Motor neuron (in vitro differentiated cells): ENCODE results near the gene PABPC5. TPM values are rescaled to one million over a fixed set of nuclear protein-coding genes. Genes with fewer than 3 reads are reported as not detected.

Source experiments
- ATAC-seq, 8 experiments: fragments of 200-7000 bp; cut with Tn5 transposase; replicated peaks in 6 of 8; 2 replicates each; pipeline ENCODE4 v1.8.0; 2021; ENCODE audit warnings: mild to moderate bottlenecking in 8 of 8, moderate library complexity in 8 of 8
- H3K27ac ChIP-seq, 2 donors: fragments of 250-450 bp; sonication (Bioruptor Pico); 2 replicates each; pipeline ENCODE4 v1.9.0; 2021; ENCODE audit warnings: antibody characterized with exemption in 2 of 2, mild to moderate bottlenecking in 2 of 2, moderate library complexity in 1 of 2
- H3K4me1 ChIP-seq, 2 donors: fragments of 250-450 bp; sonication (Bioruptor Pico); replicated peaks in 1 of 2; 2 replicates each; pipeline ENCODE4 v1.6.1; 2021; ENCODE audit warnings: antibody characterized with exemption in 2 of 2, mild to moderate bottlenecking in 2 of 2, moderate library complexity in 1 of 2
- H3K4me3 ChIP-seq, 5 donors: fragments of 250-450 bp; sonication (Bioruptor Pico); 2 replicates each; pipeline ENCODE4 v1.9.0; 2021; ENCODE audit warnings: antibody characterized with exemption in 5 of 5, mild to moderate bottlenecking in 5 of 5, moderate library complexity in 4 of 5
- WGBS, 10 experiments: fragments of 450-650 bp; shearing (Covaris generic); methylation state at CpG; one replicate each; pipeline ENCODE4 v1.0.0; 2022; 5-methylcytosine and 5-hydroxymethylcytosine counted together
- in situ Hi-C, 9 experiments: fragments of 400-800 bp; cut with MboI; loops; one replicate each; pipeline ENCODE4 v1.15.0; 2021; ENCODE audit warnings: low sequenced_read_pairs in 9 of 9, low pct_unique_long_range_greater_than_20kb in 2 of 9; ENCODE audit not compliant: unreplicated experiment in 9 of 9
- total RNA-seq, 8 experiments: library from RNA; unstranded; fragments of 300-600 nt; gene quantifications; 2 replicates each; pipeline versions ENCODE4 v1.2.3 to v1.2.4, GENCODE V29; 2022

The PABPC5 gene
- 10 to 100 TPM in 1 of 8 experiments, 1 to 10 TPM in 5, under 1 TPM in 2; 0.36 to 11.7 (median 5.7) TPM for total RNA-seq

DNA sequence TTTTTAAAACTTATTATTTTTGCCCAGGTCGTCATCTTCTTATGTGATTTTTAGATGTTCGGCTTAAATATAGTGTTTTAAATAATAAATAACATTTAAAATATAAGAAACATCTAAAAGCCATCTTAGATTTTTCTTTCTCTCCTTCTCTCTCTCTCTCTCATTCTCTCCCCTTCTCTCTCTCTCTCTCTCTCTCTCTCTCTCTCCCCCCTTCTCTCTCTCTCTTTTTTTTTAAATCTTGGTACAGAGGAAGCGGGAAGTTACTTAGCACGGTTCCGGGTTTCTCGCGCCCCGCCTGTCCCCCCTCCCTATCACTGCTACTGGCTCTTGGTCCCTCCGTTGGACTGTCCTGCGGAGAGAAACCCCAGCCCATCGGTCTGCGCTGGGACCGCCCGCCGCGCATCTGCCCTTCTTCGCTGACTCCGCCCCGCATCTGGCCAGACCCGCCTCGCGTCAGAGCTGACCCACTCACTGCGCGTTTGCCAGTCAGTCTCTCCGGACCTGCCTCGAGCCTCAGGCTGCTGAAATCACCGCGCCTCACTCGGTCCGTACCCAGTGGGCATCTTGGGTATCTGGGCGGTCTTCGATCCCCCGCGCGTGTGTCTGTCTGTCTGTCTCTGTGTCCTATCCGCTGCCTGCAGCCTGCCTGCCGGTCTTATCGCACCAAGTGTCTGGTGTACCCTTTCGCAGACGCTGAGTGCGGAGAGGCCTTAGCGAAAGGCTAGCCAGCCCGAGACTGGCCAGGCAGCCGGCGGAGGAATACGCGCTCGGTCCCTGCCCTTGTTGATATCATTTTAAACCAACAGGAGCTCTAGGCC, at the start of gene PABPC5:
Gene PABPC5 (plus strand): TSS at position 489 of the 818 bp plus-strand sequence. CDS start 739 bp downstream, outside the sequence.
- in situ Hi-C loops = no loop called here
- H3K4me1 ChIP-seq = peaks cover 9 to 12% of the 10 kb centered on the region in 2 donors
- H3K4me3 ChIP-seq = peak within 1 kb of the TSS; percentile 50 to 87 (median 60)
- peak within 1 kb of the TSS; percentile 88 to 91 for H3K27ac ChIP-seq
- ATAC-seq = peak; percentile 80 to 99 (median 98)
- whole genome bisulfite sequencing, 10 experiments = 0 to 50% (median 17%) methylated on average over 1 to 13 of the region's 48 CpGs; no CpG with 5 or more reads in 2 of the 10 experiments

DNA sequence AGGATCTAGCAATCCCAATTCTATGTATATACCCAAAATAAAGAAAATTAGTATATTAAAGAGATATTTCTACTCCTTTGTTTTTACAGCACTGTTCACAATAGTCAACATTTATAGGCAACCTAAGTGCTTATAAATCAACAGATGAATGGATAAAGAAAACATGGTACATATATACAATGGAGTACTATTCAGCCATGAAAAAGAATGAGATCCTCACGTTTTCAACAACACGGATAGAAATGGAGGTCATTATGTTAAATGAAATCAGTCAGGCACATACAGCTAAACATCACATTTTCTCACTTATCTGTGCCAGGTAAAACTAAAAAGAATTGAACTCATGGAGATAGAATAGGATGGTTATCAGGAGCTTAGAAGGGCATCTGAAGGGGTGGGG, 45.6 kb upstream of the PABPC5 start:
- ATAC-seq = no peak

GRCh38 chrX:91414713-91415112, 19.9 kb upstream of the PABPC5 start:
- H3K27ac ChIP-seq = no peak overlapping the region
- no peak overlapping the region for H3K4me3 ChIP-seq
- ATAC-seq = peak in 1 of 8 experiments; percentile 66
- H3K4me1 ChIP-seq = no peaks in the 10 kb centered on the region
- WGBS, 10 experiments = 0 to 75% (median 20%) methylated on average over 1 to 5 of the region's 6 CpGs; no CpG with 5 or more reads in 4 of the 10 experiments
- in situ Hi-C loops = no loop called here

More for the DNA sequence above, 45.6 kb upstream of the PABPC5 start:
- WGBS, 10 experiments = 57 to 100% (median 67%) methylated on average over 1 to 2 of the region's 2 CpGs; no CpG with 5 or more reads in 6 of the 10 experiments
- no peak overlapping the region for H3K27ac ChIP-seq
- in situ Hi-C loops = no loop called here
- H3K4me3 ChIP-seq = no peak overlapping the region
- no peaks in the 10 kb centered on the region for H3K4me1 ChIP-seq

DNA sequence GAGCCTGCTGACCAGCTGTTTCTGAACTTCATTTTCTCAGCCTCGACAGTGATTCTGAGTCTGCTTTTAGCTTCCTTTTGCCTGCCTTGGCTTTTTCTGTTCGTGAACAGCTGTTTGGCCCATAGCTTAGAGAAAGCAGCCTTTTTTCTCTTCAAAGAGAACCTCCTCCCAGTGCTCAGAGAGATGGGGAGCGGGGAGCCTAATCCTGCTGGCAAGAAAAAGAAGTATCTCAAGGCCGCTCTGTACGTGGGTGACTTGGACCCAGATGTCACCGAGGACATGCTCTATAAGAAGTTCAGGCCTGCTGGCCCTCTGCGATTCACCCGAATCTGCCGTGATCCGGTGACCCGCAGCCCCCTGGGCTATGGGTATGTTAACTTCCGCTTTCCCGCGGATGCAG, 756 bp downstream of the PABPC5 start:
- in situ Hi-C loops = no loop called here
- WGBS, 10 experiments = 0 to 34% (median 17%) methylated on average over 1 to 9 of the region's 14 CpGs; no CpG with 5 or more reads in 6 of the 10 experiments
- Histone ChIP-seq H3K4me3 (peak overlapping the region; percentile 50 to 87 (median 60)), H3K27ac (peak overlapping the region; percentile 88 to 91), H3K4me1 (peaks cover 9 to 12% of the 10 kb centered on the region in 2 donors)
- ATAC-seq = no peak
